ENCODE results near the gene SF1.

Gene SF1

GRCh38 chr11:64723117-64723906 is 55.0 kb downstream of the SF1 start, which contains the start of gene NRXN2:
NRXN2 (minus strand) TSS chr11:64723197; CDS start chr11:64713699, 9,498 bp downstream.
- DNase-seq, result peak; percentile 76

- no peak for DNase-seq
Observed at GRCh38 chr11:64722141-64723065, 55.9 kb downstream of the SF1 start.

GRCh38 chr11:64721359-64721699 is 57.0 kb downstream of the SF1 start:
- no peak for DNase-seq

GRCh38 chr11:64720640-64721358 is 57.5 kb downstream of the SF1 start:
- no peak for DNase-seq

GRCh38 chr11:64720167-64720566 is 58.2 kb downstream of the SF1 start:
- no peak for DNase-seq

GRCh38 chr11:64719406-64719805 is 58.9 kb downstream of the SF1 start:
- no peak for DNase-seq

- DNase-seq, result no peak
Observed at GRCh38 chr11:64718780-64719124, 59.6 kb downstream of the SF1 start.

GRCh38 chr11:64718084-64718779 is 60.1 kb downstream of the SF1 start:
- no peak for DNase-seq

- no peak for DNase-seq
Observed at GRCh38 chr11:64717268-64717578, 61.1 kb downstream of the SF1 start.

- DNase-seq, result no peak
Observed at GRCh38 chr11:64716473-64717267, 61.7 kb downstream of the SF1 start.

GRCh38 chr11:64715756-64716472 is 62.4 kb downstream of the SF1 start:
- DNase-seq, result no peak

GRCh38 chr11:64715110-64715509 is 63.2 kb downstream of the SF1 start:
- DNase-seq, result no peak

- no peak for DNase-seq
Observed at GRCh38 chr11:64714666-64715065, 63.7 kb downstream of the SF1 start.
